ENCODE results near the gene SNRPA. TPM values are rescaled to one million over a fixed set of nuclear protein-coding genes. Genes with fewer than 3 reads are reported as not detected.

The SNRPA gene
- total and polyA plus RNA-seq, 2 of the 8 experiments (the other 6 are each of a cell fraction or from before 2014, with no cell fraction given) = 201 to 202 TPM

DNA sequence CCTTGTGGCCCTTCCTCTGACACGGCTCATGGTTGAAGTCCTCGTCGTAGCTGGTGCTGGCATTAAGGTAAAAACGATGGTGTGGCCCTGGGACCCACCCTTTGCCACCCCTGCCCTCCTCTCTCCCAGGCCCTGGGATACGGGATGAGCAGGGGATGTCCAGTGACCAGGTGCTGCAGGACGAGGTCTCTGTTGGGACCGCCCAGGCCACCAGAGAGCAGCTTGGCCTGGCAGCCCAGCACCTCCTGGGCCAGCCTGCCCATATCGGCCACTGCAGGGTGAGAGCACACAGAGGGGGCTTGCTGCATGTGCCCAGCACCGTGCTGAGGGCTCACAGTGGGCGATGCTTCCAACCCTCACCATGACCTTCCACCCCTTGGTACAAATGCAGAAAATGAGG, 7.1 kb upstream of the SNRPA start:
- Histone ChIP-seq H3K27ac (ENCODE audit: low read depth, low read length) (no peak overlapping the region), H3K9ac (replicated peaks in 1 of 4; ENCODE audit: extremely low read depth in 1 of 4, low read depth in 3 of 4, low read length in 3 of 4) (no peak overlapping the region), H3K27me3 (replicated peaks in 1 of 4; ENCODE audit: control insufficient read depth in 3 of 4, extremely low read depth in 1 of 4, insufficient read depth in 3 of 4, low read length in 3 of 4) (no peaks in the 10 kb centered on the region), H3K79me2 (ENCODE audit: control insufficient read depth in 1 of 2, insufficient read depth in 2 of 2, low read length in 2 of 2) (peaks cover 0 to 11% of the 10 kb centered on the region in 2 experiments; a peak in 1 of 4 replicates), H3K23me2 (ENCODE audit: low read depth, low read length) (no peaks in the 10 kb centered on the region), H3K4ac (replicated peaks; ENCODE audit: insufficient read length, low read depth, low read length) (no peak overlapping the region), H3K36me3 (ENCODE audit: control insufficient read depth in 2 of 4, insufficient read depth in 4 of 4, low read length in 3 of 4) (peaks cover 0 to 13% (median 1%) of the 10 kb centered on the region in 4 experiments; a peak in 3 of 8 replicates), H3K18ac (ENCODE audit: extremely low read depth, low read length) (no peak overlapping the region), H2AK5ac (ENCODE audit: low read depth, low read length) (no peak overlapping the region), H4K20me1 (replicated peaks in 1 of 2; ENCODE audit: control insufficient read depth in 1 of 2, insufficient read depth in 2 of 2, low read length in 2 of 2) (peaks cover 0 to 7% of the 10 kb centered on the region in 2 experiments), H3K9me3 (ENCODE audit: insufficient read depth in 2 of 2, low read depth in 1 of 2, low read length in 1 of 2) (no peaks in the 10 kb centered on the region), H3K23ac (ENCODE audit: insufficient read length) (no peak overlapping the region), H3K14ac (ENCODE audit: insufficient read length) (no peak overlapping the region), H3K56ac (replicated peaks; ENCODE audit: insufficient read length, low read depth, low read length) (no peak overlapping the region), H2BK20ac (ENCODE audit: low read length) (no peak overlapping the region), H3K4me3 (ENCODE audit: extremely low read depth in 1 of 4, insufficient read depth in 2 of 4, low read depth in 3 of 4, low read length in 4 of 4) (no peak overlapping the region), H3K4me2 (ENCODE audit: insufficient read depth in 1 of 2, low read depth in 2 of 2, low read length in 2 of 2) (no peak overlapping the region), H2AFZ (ENCODE audit: low read length) (no peak overlapping the region), H2BK15ac (ENCODE audit: low read length) (no peak overlapping the region), H4K5ac (ENCODE audit: insufficient read length, low read depth, low read length) (no peak overlapping the region), H3K4me1 (replicated peaks in 1 of 4; ENCODE audit: control insufficient read depth in 3 of 4, insufficient read depth in 4 of 4, low read length in 3 of 4) (peaks cover 0 to 13% (median 3%) of the 10 kb centered on the region in 4 experiments; a peak in 4 of 7 replicates), H2BK5ac (ENCODE audit: low read depth, low read length) (0 out of 2 replicates have a peak overlapping the region, but pooled peaks have one; percentile 4), H3K79me1 (ENCODE audit: low read depth, low read length) (no peaks in the 10 kb centered on the region; the same call in 1 of the 2 replicates), H4K8ac (ENCODE audit: extremely low read depth, insufficient read depth, low read length) (no peak overlapping the region), H2BK120ac (replicated peaks; ENCODE audit: low read depth, low read length) (no peak overlapping the region), H2BK12ac (ENCODE audit: low read depth, low read length) (no peak overlapping the region), H4K91ac (replicated peaks; ENCODE audit: insufficient read length, low read length) (no peak overlapping the region)
- ChIA-PET POLR2A (ENCODE audit: partially characterized antibody) (interaction anchor here (1.1 to 12.4 kb wide), 15 partner anchors 10 to 81 kb away, joined by 3 to 120 read pairs (median 7); partner anchors contain the start of genes ACTMAP, COQ8B, EGLN2 and ITPKC), CTCF (ENCODE audit: partially characterized antibody) (interaction anchor here (0.5 to 4.7 kb wide), 14 partner anchors 10 to 294 kb away, joined by 3 to 26 read pairs (median 4); partner anchors contain the start of genes ITPKC and MIA)
- DNase-seq (ENCODE audit: low read depth in 1 of 2, low spot score in 2 of 2) (no peak), FAIRE-seq (no peak)
- WGBS, 2 experiments (ENCODE audit: extremely low coverage in 1 of 2, insufficient coverage in 1 of 2, insufficient read length in 1 of 2, insufficient replicate concordance in 2 of 2, low coverage in 1 of 2, low lambda C conversion rate in 2 of 2, missing lambda C conversion rate in 1 of 2) = 90% methylated on average over 10 of the region's 10 CpGs; no CpG with 5 or more reads in 1 of the 2 experiments
- TF ChIP-seq GTF2F1 (IDR thresholded peaks at IDR 0.05; ENCODE audit: borderline replicate concordance, low read depth, low read length) (no peak), ASH2L (IDR thresholded peaks at IDR 0.05; ENCODE audit: low read length) (no peak), TCF12 (IDR thresholded peaks at IDR 0.05; ENCODE audit: low read depth, low read length) (no peak), CTBP2 (IDR thresholded peaks at IDR 0.05; ENCODE audit: borderline replicate concordance, insufficient read depth, insufficient read length, low read length) (no peak), SUZ12 (IDR thresholded peaks at IDR 0.05; ENCODE audit: low read length) (no peak), POLR2AphosphoS5 (IDR thresholded peaks at IDR 0.05; ENCODE audit: low read depth, low read length) (no peak), TEAD4 (IDR thresholded peaks at IDR 0.05; ENCODE audit: low read depth, low read length) (no peak), BRCA1 (IDR thresholded peaks at IDR 0.05; ENCODE audit: low read depth, low read length) (no peak), CEBPB (IDR thresholded peaks at IDR 0.05; ENCODE audit: low read depth, low read length) (no peak), KDM5A (IDR thresholded peaks at IDR 0.05; ENCODE audit: low read length) (no peak), NRF1 (IDR thresholded peaks at IDR 0.05; ENCODE audit: low read depth, low read length) (no peak), RBBP5 (IDR thresholded peaks at IDR 0.05; ENCODE audit: borderline replicate concordance, low read depth, low read length) (no peak), RFX5 (IDR thresholded peaks at IDR 0.05; ENCODE audit: borderline replicate concordance, low read depth, low read length) (no peak), POU5F1 (IDR thresholded peaks at IDR 0.05; ENCODE audit: low read depth, low read length) (no peak), ZNF274 (IDR thresholded peaks at IDR 0.05; ENCODE audit: borderline replicate concordance, extremely low read depth, low read length) (no peak)

Data from H1 (cell line).